GM18520 (cell line): Measurements from ENCODE around the gene UBE2Q2.
"Not testable (repeated sequence)": the region's sequence is repeated elsewhere in the genome, so short reads cannot be mapped to it uniquely, and the experiment has no call there.

Experiments
- ATAC-seq: cut with Tn5 transposase; IDR thresholded peaks from one replicate; pipeline ENCODE4 v1.9.1; 2021; ENCODE audit not compliant: unreplicated experiment

Gene UBE2Q2

GRCh38 chr15:75823860-75824613, 19.2 kb upstream of the UBE2Q2 start:
- no peak for ATAC-seq

- no peak for ATAC-seq
Measured at GRCh38 chr15:75827691-75828090, 15.6 kb upstream of the UBE2Q2 start.

- no peak for ATAC-seq
Measured at GRCh38 chr15:75828429-75828828, 14.8 kb upstream of the UBE2Q2 start.

- no peak for ATAC-seq
Measured at GRCh38 chr15:75830910-75831805, 12.1 kb upstream of the UBE2Q2 start.

GRCh38 chr15:75831806-75832102, 11.5 kb upstream of the UBE2Q2 start:
- ATAC-seq, result no peak

- no peak for ATAC-seq
Measured at GRCh38 chr15:75832114-75832513, 11.1 kb upstream of the UBE2Q2 start.

GRCh38 chr15:75834021-75834420, 9.2 kb upstream of the UBE2Q2 start:
- no peak for ATAC-seq

- ATAC-seq, result no peak
Measured at GRCh38 chr15:75835990-75836958, 7.0 kb upstream of the UBE2Q2 start.

- ATAC-seq, result peak; percentile 53
Measured at GRCh38 chr15:75836959-75837334, 6.3 kb upstream of the UBE2Q2 start.

- ATAC-seq, result no peak
Measured at GRCh38 chr15:75840659-75841058, 2.6 kb upstream of the UBE2Q2 start.

GRCh38 chr15:75841626-75842025, 1.6 kb upstream of the UBE2Q2 start:
- ATAC-seq, result no peak

- no peak for ATAC-seq
Measured at GRCh38 chr15:75843678-75844581, 683 bp downstream of the UBE2Q2 start.

- no peak for ATAC-seq
Measured at GRCh38 chr15:75844629-75845335, 1.5 kb downstream of the UBE2Q2 start.

GRCh38 chr15:75849167-75849566, 5.9 kb downstream of the UBE2Q2 start:
- no peak for ATAC-seq

- no peak for ATAC-seq
Measured at GRCh38 chr15:75850708-75851107, 7.5 kb downstream of the UBE2Q2 start.

- ATAC-seq, result not testable (repeated sequence)
Measured at GRCh38 chr15:75851566-75851965, 8.3 kb downstream of the UBE2Q2 start.

- no peak for ATAC-seq
Measured at GRCh38 chr15:75857886-75858285, 14.6 kb downstream of the UBE2Q2 start.

- no peak for ATAC-seq
Measured at GRCh38 chr15:75861750-75862402, 18.6 kb downstream of the UBE2Q2 start.

- no peak for ATAC-seq
Measured at GRCh38 chr15:75862796-75863195, 19.5 kb downstream of the UBE2Q2 start.
